ENCODE data around the gene MYOF. TPM values are rescaled to one million over a fixed set of nuclear protein-coding genes. Genes with fewer than 3 reads are reported as not detected.

The MYOF gene
- polyA plus RNA-seq, 1 donor (not counting 4 experiments of a cell fraction or from before 2014, with no cell fraction given) = 232 TPM

DNA sequence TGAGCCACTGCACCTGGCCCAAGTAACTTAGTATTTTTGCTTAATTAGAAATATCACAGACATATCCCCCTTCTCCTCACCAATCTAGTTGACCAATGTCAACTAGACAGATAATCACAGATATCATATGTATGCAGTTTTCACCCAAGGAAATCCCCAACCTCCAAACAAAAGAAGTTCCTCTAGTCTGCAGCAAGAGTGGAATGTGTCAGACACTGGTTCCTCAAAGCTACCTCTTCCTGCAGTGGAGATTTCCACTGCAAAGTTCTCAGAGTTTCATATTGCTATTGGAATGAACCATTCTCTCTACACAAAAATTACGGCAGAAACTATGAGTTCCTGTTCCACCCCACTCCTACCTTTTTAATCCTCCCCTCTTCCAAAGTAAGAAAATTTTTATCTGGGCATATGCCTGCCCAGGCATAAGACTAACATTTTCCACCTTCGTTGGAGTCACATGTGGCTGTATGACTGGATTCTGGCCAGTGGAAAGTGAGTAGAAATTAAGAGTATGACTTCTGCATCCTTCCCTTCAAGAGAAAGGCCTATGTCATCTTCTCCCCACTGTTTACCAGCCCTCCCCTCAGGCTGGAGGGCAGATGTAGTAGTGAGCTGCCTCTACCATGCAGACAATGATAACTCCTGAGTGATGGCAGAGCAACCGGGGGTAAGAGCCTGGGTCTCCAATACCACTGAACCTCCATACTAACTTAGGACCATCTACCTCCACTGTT lies 103.0 kb downstream of the MYOF start:
- Histone ChIP-seq H3K9ac (ENCODE audit: control insufficient read depth, extremely low read depth, insufficient read depth, low read length) (peak overlapping the region; percentile 41), H3K4me3 (ENCODE audit: control insufficient read depth in 2 of 3, extremely low read depth in 1 of 3, insufficient read depth in 2 of 3, low read depth in 1 of 3, low read length in 3 of 3) (no peak overlapping the region), H3K36me3 (ENCODE audit: control insufficient read depth in 2 of 2, extremely low read depth in 1 of 2, insufficient read depth in 2 of 2, low read length in 2 of 2) (peaks cover 23 to 49% of the 10 kb centered on the region in 2 experiments), H3K27me3 (ENCODE audit: control insufficient read depth, extremely low read depth, insufficient read depth, low read length) (no peaks in the 10 kb centered on the region), H3K9me3 (ENCODE audit: control insufficient read depth, low read depth, low read length) (no peaks in the 10 kb centered on the region), H3K79me2 (ENCODE audit: control insufficient read depth, insufficient read depth, low read length) (peaks cover 11% of the 10 kb centered on the region), H3K9me1 (ENCODE audit: control insufficient read depth, extremely low read depth, insufficient read depth, low read length) (no peaks in the 10 kb centered on the region), H4K20me1 (ENCODE audit: control insufficient read depth, extremely low read depth, insufficient read depth, low read length) (no peaks in the 10 kb centered on the region), H2AFZ (ENCODE audit: control insufficient read depth, low read length) (no peak overlapping the region), H3K4me2 (ENCODE audit: control insufficient read depth, extremely low read depth, insufficient read depth, low read depth, low read length) (peak overlapping the region; percentile 45), H3K4me1 (ENCODE audit: control insufficient read depth, extremely low read depth, insufficient read depth, low read length) (peaks cover 56% of the 10 kb centered on the region), H3K27ac (ENCODE audit: control insufficient read depth, insufficient read depth, low read length) (peak overlapping the region; percentile 79)
- FAIRE-seq (peak; percentile 41), DNase-seq (ENCODE audit: low read depth, low spot score) (no peak)
- dilution Hi-C loops (cut with MboI; ENCODE audit: extremely low pct_ligation_motif_present, low sequenced_read_pairs) = no loop called here
- TF ChIP-seq EZH2 (IDR thresholded peaks at IDR 0.05; ENCODE audit: low read length) = no peak
- TF ChIP-seq, protein P1, sequence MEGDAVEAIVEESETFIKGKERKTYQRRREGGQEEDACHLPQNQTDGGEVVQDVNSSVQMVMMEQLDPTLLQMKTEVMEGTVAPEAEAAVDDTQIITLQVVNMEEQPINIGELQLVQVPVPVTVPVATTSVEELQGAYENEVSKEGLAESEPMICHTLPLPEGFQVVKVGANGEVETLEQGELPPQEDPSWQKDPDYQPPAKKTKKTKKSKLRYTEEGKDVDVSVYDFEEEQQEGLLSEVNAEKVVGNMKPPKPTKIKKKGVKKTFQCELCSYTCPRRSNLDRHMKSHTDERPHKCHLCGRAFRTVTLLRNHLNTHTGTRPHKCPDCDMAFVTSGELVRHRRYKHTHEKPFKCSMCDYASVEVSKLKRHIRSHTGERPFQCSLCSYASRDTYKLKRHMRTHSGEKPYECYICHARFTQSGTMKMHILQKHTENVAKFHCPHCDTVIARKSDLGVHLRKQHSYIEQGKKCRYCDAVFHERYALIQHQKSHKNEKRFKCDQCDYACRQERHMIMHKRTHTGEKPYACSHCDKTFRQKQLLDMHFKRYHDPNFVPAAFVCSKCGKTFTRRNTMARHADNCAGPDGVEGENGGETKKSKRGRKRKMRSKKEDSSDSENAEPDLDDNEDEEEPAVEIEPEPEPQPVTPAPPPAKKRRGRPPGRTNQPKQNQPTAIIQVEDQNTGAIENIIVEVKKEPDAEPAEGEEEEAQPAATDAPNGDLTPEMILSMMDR (optimal IDR thresholded peaks at IDR 0.05 in 1 of 3, IDR thresholded peaks at IDR 0.05 in 1 of 3, conservative IDR thresholded peaks at IDR 0.05 in 1 of 3; ENCODE audit: extremely low read depth in 1 of 3, insufficient read depth in 2 of 3, low read length in 3 of 3) = no peak

DNA sequence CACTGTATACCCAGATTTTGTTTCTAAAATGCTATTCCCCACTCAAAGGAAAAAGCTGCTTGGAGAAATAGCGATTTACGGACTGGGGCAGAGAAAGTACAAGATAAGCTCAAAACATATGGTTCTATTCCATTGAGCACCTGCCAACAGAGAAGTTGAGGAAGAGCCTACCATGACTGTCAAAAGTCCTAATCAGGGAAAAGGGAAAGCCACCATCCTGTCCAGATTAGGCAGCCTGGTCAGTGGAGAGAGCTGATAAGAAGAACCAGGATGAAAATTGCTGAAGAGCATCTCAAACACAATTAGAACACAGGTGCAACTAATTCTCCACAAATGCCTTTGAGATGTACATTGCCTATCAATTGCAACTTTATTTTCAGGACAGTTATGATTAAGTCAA lies 104.1 kb downstream of the MYOF start:
- Histone ChIP-seq H3K9ac (ENCODE audit: control insufficient read depth, extremely low read depth, insufficient read depth, low read length) (no peak overlapping the region), H3K27ac (ENCODE audit: control insufficient read depth, insufficient read depth, low read length) (peak overlapping the region; percentile 11), H3K4me2 (ENCODE audit: control insufficient read depth, extremely low read depth, insufficient read depth, low read depth, low read length) (no peak overlapping the region), H2AFZ (ENCODE audit: control insufficient read depth, low read length) (no peak overlapping the region), H3K36me3 (ENCODE audit: control insufficient read depth in 2 of 2, extremely low read depth in 1 of 2, insufficient read depth in 2 of 2, low read length in 2 of 2) (peaks cover 28 to 55% of the 10 kb centered on the region in 2 experiments), H3K4me1 (ENCODE audit: control insufficient read depth, extremely low read depth, insufficient read depth, low read length) (peaks cover 47% of the 10 kb centered on the region), H3K79me2 (ENCODE audit: control insufficient read depth, insufficient read depth, low read length) (peaks cover 12% of the 10 kb centered on the region), H4K20me1 (ENCODE audit: control insufficient read depth, extremely low read depth, insufficient read depth, low read length) (no peaks in the 10 kb centered on the region), H3K9me3 (ENCODE audit: control insufficient read depth, low read depth, low read length) (no peaks in the 10 kb centered on the region), H3K27me3 (ENCODE audit: control insufficient read depth, extremely low read depth, insufficient read depth, low read length) (no peaks in the 10 kb centered on the region), H3K4me3 (ENCODE audit: control insufficient read depth in 2 of 3, extremely low read depth in 1 of 3, insufficient read depth in 2 of 3, low read depth in 1 of 3, low read length in 3 of 3) (no peak overlapping the region), H3K9me1 (ENCODE audit: control insufficient read depth, extremely low read depth, insufficient read depth, low read length) (no peaks in the 10 kb centered on the region)
- DNase-seq (ENCODE audit: low read depth, low spot score) = no peak
- TF ChIP-seq, protein P1 (optimal IDR thresholded peaks at IDR 0.05 in 1 of 3, IDR thresholded peaks at IDR 0.05 in 1 of 3, conservative IDR thresholded peaks at IDR 0.05 in 1 of 3; ENCODE audit: extremely low read depth in 1 of 3, insufficient read depth in 2 of 3, low read length in 3 of 3) = no peak
- no peak for TF ChIP-seq EZH2 (IDR thresholded peaks at IDR 0.05; ENCODE audit: low read length)
- dilution Hi-C loops (cut with MboI; ENCODE audit: extremely low pct_ligation_motif_present, low sequenced_read_pairs) = no loop called here
- FAIRE-seq = peak; percentile 13
